Choroid plexus epithelial cell (primary cell): ENCODE measurements around the gene THAP4.

Experiments
- DNase-seq: peaks from one replicate; pipeline ENCODE4 v3.0.0-alpha.2; 2010; ENCODE audit warnings: low read depth
- H3K4me3 ChIP-seq: 2 replicates; pipeline ENCODE4 v1.5.1; 2011; ENCODE audit warnings: low read depth, mild to moderate bottlenecking, control low read depth, low read length, moderate library complexity
- CTCF ChIP-seq: conservative IDR thresholded peaks from 2 replicates; pipeline ENCODE4 v1.5.1; 2011; ENCODE audit warnings: low read depth, mild to moderate bottlenecking, control low read depth, inconsistent platforms, low read length, moderate library complexity

Gene THAP4

DNA sequence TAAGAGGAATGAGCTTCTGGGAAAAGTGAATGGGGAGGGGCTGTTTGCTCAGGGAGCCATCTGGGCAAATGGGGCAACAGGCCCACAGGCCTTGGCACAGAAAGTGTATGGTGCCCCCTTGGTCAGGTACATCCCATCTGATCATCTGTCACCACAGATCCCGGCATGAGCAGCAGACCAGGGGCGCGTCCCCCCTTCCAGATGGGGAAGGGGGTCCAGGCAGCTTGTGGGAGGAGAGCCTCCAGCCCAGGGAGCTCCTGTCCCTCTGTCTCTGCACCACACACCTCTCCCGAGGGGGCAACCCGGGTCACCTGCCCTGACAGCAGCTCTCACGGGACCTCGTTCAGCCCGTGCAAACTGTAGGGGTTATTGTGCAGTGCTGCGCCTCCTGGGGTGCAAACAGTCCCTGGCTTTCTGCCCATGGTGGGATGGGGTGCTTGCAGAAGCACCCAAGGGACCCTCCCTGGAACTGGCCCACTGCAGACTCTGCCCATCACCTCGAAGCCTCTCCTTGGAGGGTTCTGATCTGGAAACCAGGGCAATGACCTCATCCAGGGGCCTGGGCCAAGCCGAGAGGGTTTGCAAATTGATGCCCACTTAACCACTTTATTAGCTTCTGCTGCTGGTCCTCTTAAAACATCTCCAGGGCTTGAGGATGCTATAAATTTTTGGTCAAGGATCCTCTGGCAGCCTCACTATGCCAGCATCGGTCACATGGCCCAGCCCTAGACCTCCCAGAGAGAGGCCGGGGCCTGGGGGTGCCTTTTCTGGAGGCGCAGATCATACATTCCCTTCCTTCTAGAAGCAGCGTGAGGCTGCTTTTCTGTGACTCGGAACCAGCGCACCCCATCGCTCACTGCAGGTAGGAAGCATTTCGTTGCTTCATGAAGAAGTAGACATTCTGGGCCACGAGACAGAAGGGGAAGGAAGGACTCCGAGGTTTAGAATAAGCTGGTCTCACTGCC is 86.1 kb downstream of the THAP4 start:
- TF ChIP-seq CTCF: no peak
- no peak overlapping the region for H3K4me3 ChIP-seq
- DNase-seq: no peak

DNA sequence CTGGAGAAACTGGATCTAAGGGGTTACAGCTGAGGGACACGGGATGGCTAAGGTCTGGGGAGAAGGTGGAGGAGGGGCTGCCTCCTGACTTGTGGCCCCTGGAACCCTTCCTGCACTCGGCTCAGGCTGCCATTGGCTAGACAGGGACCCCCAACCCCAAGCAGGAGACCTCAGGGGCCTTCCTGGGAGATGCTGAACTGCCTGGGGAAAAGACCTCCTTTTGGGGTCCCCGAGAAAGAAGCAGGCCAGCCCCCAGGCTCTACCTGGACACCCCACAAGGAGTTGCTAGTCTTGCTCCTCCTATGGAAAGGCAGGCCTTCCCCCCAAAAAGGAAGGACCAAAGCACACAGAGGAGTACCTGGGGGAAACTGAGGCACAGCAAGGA is 88.5 kb downstream of the THAP4 start:
- H3K4me3 ChIP-seq: no peak overlapping the region
- no peak for TF ChIP-seq CTCF
- no peak for DNase-seq

GRCh38 chr2:241547781-241548450 is 89.0 kb downstream of the THAP4 start:
- DNase-seq: no peak
- no peak overlapping the region for H3K4me3 ChIP-seq
- no peak for TF ChIP-seq CTCF

GRCh38 chr2:241546771-241547498 is 90.0 kb downstream of the THAP4 start:
- peak; percentile 88 for DNase-seq
- TF ChIP-seq CTCF: no peak
- peak overlapping the region; percentile 1 for H3K4me3 ChIP-seq

DNA sequence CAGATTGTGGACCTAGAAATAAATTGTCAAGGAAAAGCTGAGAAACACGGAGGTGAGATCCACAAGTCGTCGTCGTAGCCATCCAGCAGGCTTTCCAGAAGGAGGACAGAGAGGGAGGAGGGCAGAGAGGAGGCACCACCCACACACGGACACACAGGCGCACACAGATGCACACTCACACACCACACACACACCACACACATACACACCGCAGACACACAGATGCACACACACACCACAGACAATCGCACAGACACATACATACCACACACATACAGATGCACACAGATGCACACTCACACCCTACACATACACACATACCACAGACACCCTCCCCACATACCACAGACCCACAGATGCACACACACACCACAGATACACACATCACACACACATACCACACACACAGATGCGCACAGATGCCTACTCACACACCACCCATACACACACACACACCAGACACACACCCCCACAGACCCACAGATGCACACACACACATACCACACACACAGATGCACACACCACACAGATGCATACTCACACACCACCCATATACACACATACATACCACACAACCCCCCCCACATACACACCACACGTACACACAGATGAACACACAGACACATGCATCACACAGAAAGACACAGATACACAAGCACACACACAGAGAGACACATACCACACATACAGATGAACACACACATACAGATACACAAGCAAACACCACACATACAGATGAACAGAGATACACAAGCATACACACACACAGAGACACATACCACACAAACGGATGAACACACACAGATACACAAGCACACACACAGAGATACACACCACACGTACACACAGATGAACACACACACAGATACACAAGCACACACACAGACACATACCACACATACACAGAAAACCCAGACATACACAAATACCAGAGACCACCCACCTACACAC is 91.2 kb downstream of the THAP4 start:
- no peak for TF ChIP-seq CTCF
- no peak for DNase-seq
- no peak overlapping the region for H3K4me3 ChIP-seq

- no peak for TF ChIP-seq CTCF
- DNase-seq: peak; percentile 76
- no peak overlapping the region for H3K4me3 ChIP-seq
Observed at GRCh38 chr2:241545106-241545505, 91.9 kb downstream of the THAP4 start.
